ENCODE data around the gene PLCL2. TPM values are rescaled to one million over a fixed set of nuclear protein-coding genes. Genes with fewer than 3 reads are reported as not detected.

Gene PLCL2
- total and polyA plus RNA-seq, 8 donors, result 1.8 to 12.1 (median 7.4) TPM

DNA sequence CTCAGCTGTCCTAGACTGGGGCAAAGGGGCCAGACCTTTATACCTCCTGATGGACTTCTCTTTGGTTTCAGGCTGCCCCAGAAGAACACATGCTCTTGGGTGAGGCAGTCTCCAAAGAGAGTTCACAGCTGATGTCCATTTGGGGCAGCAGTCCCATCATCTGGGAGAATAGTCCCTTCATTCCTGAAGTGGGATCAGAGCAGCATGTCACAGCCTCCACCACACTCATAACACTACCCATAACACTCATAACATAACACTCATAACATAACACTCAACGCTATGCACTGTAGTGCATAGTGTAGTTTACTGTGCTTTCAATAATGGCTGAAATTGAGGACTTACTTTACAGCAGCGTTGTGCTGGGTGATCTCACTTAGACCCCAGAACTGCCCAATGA is 36.7 kb upstream of the PLCL2 start:
- H3K27ac ChIP-seq, result no peak overlapping the region
- intact Hi-C loops (cut with DNase I), result no loop called here
- no peaks in the 10 kb centered on the region for H3K27me3 ChIP-seq
- FAIRE-seq (no peak), DNase-seq (no peak), ATAC-seq (no peak)
- TF ChIP-seq, protein P1, sequence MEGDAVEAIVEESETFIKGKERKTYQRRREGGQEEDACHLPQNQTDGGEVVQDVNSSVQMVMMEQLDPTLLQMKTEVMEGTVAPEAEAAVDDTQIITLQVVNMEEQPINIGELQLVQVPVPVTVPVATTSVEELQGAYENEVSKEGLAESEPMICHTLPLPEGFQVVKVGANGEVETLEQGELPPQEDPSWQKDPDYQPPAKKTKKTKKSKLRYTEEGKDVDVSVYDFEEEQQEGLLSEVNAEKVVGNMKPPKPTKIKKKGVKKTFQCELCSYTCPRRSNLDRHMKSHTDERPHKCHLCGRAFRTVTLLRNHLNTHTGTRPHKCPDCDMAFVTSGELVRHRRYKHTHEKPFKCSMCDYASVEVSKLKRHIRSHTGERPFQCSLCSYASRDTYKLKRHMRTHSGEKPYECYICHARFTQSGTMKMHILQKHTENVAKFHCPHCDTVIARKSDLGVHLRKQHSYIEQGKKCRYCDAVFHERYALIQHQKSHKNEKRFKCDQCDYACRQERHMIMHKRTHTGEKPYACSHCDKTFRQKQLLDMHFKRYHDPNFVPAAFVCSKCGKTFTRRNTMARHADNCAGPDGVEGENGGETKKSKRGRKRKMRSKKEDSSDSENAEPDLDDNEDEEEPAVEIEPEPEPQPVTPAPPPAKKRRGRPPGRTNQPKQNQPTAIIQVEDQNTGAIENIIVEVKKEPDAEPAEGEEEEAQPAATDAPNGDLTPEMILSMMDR (IDR thresholded peaks at IDR 0.05), result no peak
- H3K36me3 ChIP-seq, result no peaks in the 10 kb centered on the region
- peaks cover 3 to 9% (median 8%) of the 10 kb centered on the region in 3 donors for H3K4me1 ChIP-seq
- no peaks in the 10 kb centered on the region for H3K9me3 ChIP-seq
- WGBS, 2 donors, result 92 to 98% methylated on average over 2 of the region's 2 CpGs
- H3K4me3 ChIP-seq, result no peak overlapping the region

DNA sequence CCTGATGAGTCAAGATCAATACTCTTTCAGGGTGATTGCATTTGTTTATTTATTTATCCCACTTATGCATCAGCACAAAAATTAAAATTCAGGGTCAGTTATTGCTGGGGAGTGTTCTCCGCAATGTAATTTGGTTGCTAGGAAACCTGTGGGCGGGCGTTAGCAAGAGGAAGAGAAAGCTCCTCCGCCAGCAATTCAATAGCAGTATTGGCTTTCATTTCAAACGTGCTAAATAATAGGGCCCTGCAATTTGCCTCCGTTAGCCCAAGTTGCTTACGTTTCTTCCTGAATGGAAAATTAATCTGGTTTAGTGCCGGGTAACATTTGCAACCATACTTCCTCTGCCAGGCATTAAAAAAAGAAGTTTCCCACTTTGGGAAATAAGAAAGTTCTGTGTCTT is 35.5 kb upstream of the PLCL2 start:
- ATAC-seq, result peak in 3 of 4 donors; percentile 72 to 84 (median 72)
- WGBS, 2 donors, result 63 to 69% methylated on average over 8 of the region's 8 CpGs
- peak in 2 of 6 donors; percentile 35 to 61 for DNase-seq
- H3K9me3 ChIP-seq, result no peaks in the 10 kb centered on the region
- TF ChIP-seq, protein P1 (IDR thresholded peaks at IDR 0.05), result no peak
- H3K36me3 ChIP-seq, result no peaks in the 10 kb centered on the region
- no peak for FAIRE-seq
- no peak overlapping the region for H3K27ac ChIP-seq
- peak overlapping the region in 1 of 4 donors; percentile 2 for H3K4me3 ChIP-seq
- H3K4me1 ChIP-seq, result peaks cover 3 to 6% (median 5%) of the 10 kb centered on the region in 3 donors
- no peaks in the 10 kb centered on the region for H3K27me3 ChIP-seq
- intact Hi-C loops (cut with DNase I), result no loop called here

DNA sequence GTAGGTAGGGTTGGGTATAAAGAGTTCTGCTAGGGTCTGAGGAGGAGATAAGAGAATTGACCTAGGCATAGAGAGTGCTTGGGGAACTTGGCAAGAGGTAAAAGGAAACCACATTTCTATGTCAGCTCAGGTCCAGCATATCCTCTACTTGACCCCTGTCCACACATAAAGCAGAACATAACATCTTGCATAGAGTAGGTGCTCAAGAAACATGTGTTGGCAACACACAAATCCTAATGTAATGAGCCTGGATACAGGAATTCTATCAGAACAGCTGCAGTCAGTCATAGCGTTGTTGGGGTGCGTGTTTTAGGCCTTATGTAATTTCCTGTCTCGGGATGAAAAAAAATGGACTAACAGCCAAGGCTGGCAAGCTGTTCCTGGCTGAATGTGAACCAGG is 35.0 kb upstream of the PLCL2 start:
- no peak for FAIRE-seq
- no peak overlapping the region for H3K4me3 ChIP-seq
- H3K27ac ChIP-seq, result no peak overlapping the region
- no peaks in the 10 kb centered on the region for H3K27me3 ChIP-seq
- no peaks in the 10 kb centered on the region for H3K36me3 ChIP-seq
- intact Hi-C loops (cut with DNase I), result no loop called here
- peak in 2 of 4 donors; percentile 8 to 37 for ATAC-seq
- H3K4me1 ChIP-seq, result peaks cover 0 to 3% (median 3%) of the 10 kb centered on the region in 3 donors
- no peaks in the 10 kb centered on the region for H3K9me3 ChIP-seq
- 63 to 68% methylated on average over 3 of the region's 3 CpGs for WGBS, 2 donors
- DNase-seq, result no peak
- TF ChIP-seq, protein P1 (IDR thresholded peaks at IDR 0.05), result no peak

DNA sequence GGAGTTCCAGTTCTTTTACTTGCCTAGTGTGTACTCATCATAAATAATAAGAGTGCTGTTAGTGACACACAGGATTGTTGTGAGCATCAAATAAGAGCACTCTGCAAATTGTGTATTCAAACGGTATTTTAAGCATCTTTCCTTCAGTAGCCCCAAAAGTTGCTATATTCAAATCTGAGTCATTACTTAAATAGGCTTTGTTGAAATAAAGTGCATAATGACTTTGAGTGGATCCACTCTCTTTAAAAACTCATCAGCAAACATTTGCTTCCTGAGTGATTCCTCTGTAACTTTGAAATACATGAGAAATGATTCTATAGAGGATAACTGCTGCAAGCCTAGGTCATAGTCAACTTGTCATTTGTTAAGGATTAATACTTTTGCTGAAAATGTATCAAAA is 29.3 kb upstream of the PLCL2 start:
- 78 to 81% methylated on average over 1 of the region's 1 CpG for WGBS, 2 donors
- Histone ChIP-seq H3K27me3 (no peaks in the 10 kb centered on the region), H3K4me1 (no peaks in the 10 kb centered on the region), H3K9me3 (no peaks in the 10 kb centered on the region), H3K36me3 (no peaks in the 10 kb centered on the region), H3K4me3 (no peak overlapping the region), H3K27ac (no peak overlapping the region)
- intact Hi-C loops (cut with DNase I), result no loop called here
- ATAC-seq, result no peak
- FAIRE-seq, result no peak
- TF ChIP-seq, protein P1 (IDR thresholded peaks at IDR 0.05), result no peak
- DNase-seq, result no peak

DNA sequence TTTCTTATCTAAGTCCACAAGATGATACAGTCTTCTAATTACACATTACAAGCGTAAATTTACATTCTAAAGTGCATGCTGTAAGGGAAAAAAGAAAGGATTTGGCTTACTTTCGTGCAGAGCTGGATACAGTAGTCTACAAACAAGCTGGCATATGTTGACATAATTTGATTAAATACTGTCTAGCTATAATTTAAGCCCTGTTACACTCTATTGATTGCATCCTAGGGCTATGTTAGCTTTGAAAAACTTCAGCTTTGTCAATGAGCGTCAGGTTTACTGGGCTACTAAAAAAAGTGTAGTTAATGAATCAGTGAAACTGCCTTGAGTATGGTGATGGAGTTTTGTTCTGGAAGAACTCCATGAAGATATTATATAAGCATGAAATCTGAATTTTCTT is 24.5 kb upstream of the PLCL2 start:
- WGBS, 2 donors, result 25 to 37% methylated on average over 3 of the region's 3 CpGs
- Histone ChIP-seq H3K27ac (no peak overlapping the region), H3K36me3 (no peaks in the 10 kb centered on the region), H3K4me3 (no peak overlapping the region), H3K4me1 (no peaks in the 10 kb centered on the region), H3K9me3 (no peaks in the 10 kb centered on the region), H3K27me3 (no peaks in the 10 kb centered on the region)
- intact Hi-C loops (cut with DNase I), result no loop called here
- FAIRE-seq, result no peak
- DNase-seq, result no peak
- TF ChIP-seq, protein P1 (IDR thresholded peaks at IDR 0.05), result no peak
- ATAC-seq, result peak in 1 of 4 donors; percentile 56
